ENCODE measurements around the gene MAP3K4.

Gene MAP3K4

DNA sequence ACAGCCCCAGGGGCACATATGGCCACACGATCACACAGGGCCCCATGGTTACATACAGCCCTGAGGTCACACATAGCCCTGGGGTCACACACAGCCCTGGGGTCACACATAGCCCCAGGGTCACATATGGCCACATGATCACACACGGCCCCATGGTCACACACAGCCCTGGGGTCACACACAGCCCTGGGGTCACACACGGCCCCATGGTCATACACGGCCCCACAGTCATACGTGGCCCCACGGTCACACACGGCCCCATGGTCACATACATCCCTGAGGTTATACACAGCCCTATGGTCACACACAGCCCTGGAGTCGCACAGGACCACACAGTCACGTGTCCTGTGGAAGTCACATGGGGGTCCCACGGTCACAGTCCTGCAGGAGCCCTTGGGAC is 162.2 kb downstream of the MAP3K4 start:
- FAIRE-seq (no peak), DNase-seq (ENCODE audit: insufficient read length, low spot score) (no peak)
- TF ChIP-seq POU2F2 (IDR thresholded peaks at IDR 0.05; ENCODE audit: low read depth, low read length), result no peak
- TF ChIP-seq POLR2AphosphoS5 (IDR thresholded peaks at IDR 0.05; ENCODE audit: low read depth, low read length), result no peak
- TF ChIP-seq PAX5 (IDR thresholded peaks at IDR 0.05; ENCODE audit: insufficient read depth, low read length, severe bottlenecking), result no peak
- TF ChIP-seq TAF1 (IDR thresholded peaks at IDR 0.05; ENCODE audit: low read depth, low read length), result no peak
- no peak for TF ChIP-seq SPI1 (IDR thresholded peaks at IDR 0.05; ENCODE audit: low read depth, low read length)
- no peak for TF ChIP-seq POLR2A (IDR thresholded peaks at IDR 0.05; ENCODE audit: low read depth, low read length)

DNA sequence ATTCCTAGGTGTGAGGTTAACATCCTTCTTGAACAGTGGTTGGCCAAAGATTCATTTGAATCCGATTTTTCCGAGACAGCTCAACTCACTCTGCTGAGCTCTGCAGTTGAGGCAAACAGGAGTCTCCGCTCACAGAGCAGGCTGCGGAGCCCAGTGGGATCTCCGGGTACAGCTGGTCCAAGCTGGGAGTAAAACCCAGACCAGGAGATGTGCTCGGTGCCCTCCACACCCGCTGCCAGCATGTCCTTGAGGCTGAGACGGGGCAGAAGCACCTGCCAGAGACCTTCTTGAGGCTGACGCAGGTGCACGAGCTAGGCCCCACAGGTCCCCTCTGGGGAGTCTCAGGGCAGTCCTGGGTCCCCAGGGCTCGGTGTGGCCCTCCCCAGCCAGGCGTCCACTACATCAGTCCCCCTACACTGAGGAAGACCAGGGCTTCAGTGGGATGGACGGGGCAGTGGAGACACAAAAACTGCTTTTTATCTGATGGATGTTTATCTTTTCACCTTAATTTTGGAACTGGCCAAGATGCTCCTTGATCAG is 163.3 kb downstream of the MAP3K4 start:
- no peak for FAIRE-seq
- TF ChIP-seq PAX5 (IDR thresholded peaks at IDR 0.05; ENCODE audit: insufficient read depth, low read length, severe bottlenecking) (no peak), SPI1 (IDR thresholded peaks at IDR 0.05; ENCODE audit: low read depth, low read length) (no peak), TAF1 (IDR thresholded peaks at IDR 0.05; ENCODE audit: low read depth, low read length) (no peak), POLR2A (IDR thresholded peaks at IDR 0.05; ENCODE audit: low read depth, low read length) (no peak), POLR2AphosphoS5 (IDR thresholded peaks at IDR 0.05; ENCODE audit: low read depth, low read length) (no peak), POU2F2 (IDR thresholded peaks at IDR 0.05; ENCODE audit: low read depth, low read length) (no peak)
- DNase-seq (ENCODE audit: insufficient read length, low spot score), result no peak

DNA sequence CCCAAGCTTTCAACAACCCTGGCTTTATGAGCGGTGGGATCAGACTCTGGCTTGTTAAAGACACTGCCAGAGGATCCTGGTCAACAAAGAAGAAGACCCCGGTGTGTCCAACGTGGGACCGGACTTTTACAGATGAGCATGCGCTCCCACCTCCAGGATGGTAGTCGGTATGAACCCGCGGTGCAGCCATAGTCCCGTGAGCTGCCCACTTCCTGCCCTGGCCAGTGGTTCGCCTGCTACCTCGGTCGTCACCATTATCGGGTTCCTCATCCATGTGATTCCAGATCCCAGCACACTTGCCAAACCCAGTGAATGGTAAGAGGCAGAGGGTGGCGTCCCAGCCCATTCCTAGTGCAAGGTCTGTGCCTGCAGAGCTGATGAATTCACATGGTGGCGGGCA is 169.6 kb downstream of the MAP3K4 start:
- FAIRE-seq (no peak), DNase-seq (ENCODE audit: insufficient read length, low spot score) (no peak)
- TF ChIP-seq TAF1 (IDR thresholded peaks at IDR 0.05; ENCODE audit: low read depth, low read length), result no peak
- TF ChIP-seq SPI1 (IDR thresholded peaks at IDR 0.05; ENCODE audit: low read depth, low read length), result no peak
- TF ChIP-seq POLR2AphosphoS5 (IDR thresholded peaks at IDR 0.05; ENCODE audit: low read depth, low read length), result no peak

DNA sequence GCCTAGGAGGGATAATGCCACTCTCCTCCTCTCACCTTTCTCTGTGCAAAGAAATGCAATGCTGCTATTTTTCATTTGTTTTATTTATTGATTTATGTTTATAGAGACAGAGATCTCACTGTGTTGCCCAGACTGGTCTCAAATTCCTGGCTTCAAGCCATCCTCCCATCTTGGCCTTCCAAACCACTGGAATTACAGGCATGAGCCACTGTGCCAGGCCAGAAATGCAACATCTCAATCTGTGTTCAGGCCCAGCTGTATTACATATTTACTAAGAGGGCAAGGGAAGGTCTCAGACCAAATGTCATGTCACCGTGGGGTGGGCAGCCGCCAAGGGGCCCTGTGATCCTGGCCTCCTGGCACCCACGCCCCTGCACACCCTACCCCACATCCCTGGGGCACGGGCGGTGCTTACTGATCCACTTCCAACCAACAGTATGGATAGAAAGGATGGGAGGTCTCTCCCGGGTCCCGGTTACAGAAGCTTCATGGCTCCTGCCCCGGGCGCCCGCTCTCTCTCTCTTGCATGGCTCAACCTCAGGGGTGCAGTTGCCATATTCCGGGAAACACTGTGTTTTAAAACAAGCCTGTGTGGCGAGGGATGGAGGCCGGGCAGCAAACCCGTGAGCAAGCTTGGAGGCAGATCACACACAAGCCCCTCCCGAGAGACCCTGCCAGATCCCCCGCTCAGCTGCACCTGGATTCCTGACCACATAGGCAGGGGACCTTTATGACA is 170.5 kb downstream of the MAP3K4 start:
- TF ChIP-seq TAF1 (IDR thresholded peaks at IDR 0.05; ENCODE audit: low read depth, low read length), result no peak
- TF ChIP-seq SPI1 (IDR thresholded peaks at IDR 0.05; ENCODE audit: low read depth, low read length), result no peak
- no peak for TF ChIP-seq POLR2A (IDR thresholded peaks at IDR 0.05; ENCODE audit: low read depth, low read length)
- TF ChIP-seq POLR2AphosphoS5 (IDR thresholded peaks at IDR 0.05; ENCODE audit: low read depth, low read length), result no peak
- no peak for TF ChIP-seq PAX5 (IDR thresholded peaks at IDR 0.05; ENCODE audit: insufficient read depth, low read length, severe bottlenecking)
- no peak for TF ChIP-seq POU2F2 (IDR thresholded peaks at IDR 0.05; ENCODE audit: low read depth, low read length)
- DNase-seq (ENCODE audit: insufficient read length, low spot score) (no peak), FAIRE-seq (no peak)

DNA sequence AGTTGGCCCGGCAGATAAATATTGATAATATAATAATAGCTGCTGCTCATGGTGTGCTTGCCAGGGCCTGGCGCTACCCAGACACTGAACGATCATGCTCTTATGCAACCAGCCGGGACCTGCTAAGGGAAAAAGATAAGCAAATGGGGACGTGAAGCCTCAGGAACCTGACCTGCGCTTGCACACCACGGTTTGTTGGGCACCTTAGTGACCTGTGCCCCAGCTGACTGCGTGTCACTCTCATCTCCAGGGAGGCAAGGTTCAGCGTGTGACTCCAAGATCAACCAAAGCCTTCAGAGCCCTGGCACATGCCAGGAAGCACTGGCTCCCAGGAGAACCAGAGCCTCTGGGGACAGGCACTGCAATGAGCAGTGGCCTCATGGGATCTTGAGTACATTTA is 171.2 kb downstream of the MAP3K4 start:
- DNase-seq (ENCODE audit: insufficient read length, low spot score), result no peak
- TF ChIP-seq TAF1 (IDR thresholded peaks at IDR 0.05; ENCODE audit: low read depth, low read length) (no peak), POU2F2 (IDR thresholded peaks at IDR 0.05; ENCODE audit: low read depth, low read length) (no peak), POLR2A (IDR thresholded peaks at IDR 0.05; ENCODE audit: low read depth, low read length) (no peak), SPI1 (IDR thresholded peaks at IDR 0.05; ENCODE audit: low read depth, low read length) (no peak), PAX5 (IDR thresholded peaks at IDR 0.05; ENCODE audit: insufficient read depth, low read length, severe bottlenecking) (no peak), POLR2AphosphoS5 (IDR thresholded peaks at IDR 0.05; ENCODE audit: low read depth, low read length) (no peak)
- no peak for FAIRE-seq

DNA sequence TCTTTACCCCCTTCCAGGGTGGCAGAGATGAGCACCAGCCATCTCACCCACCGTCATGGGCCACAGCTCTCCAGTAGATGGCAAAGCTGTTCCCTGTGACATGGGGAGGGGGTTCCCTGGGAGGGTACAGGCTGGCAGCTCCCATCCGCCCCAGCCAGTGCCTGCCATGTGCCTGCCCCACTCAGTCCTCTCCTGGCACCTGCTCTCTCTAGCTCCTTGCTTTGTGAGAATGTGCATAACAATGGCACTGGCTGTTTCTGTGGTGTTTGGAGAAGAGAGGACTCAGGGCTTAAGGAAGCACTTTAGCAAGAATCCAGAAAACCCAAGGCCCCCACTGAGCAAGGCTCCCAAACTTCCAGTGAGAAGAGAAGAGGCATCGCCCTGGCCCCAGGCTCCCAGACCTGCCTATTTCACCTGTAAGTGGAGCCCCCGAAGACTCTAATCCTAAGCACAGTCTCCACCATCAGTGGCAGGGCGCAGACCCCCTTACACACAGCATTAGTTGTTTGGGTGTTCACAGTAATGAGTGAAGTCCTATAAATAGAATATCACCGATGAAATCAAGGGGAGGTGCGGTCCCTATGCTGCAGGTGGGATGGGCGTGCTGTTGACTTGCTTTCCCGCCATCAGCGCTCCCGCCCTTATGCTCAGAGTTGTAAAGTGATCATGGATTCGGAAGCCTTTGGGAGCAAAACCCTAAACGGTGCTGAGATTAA is 172.1 kb downstream of the MAP3K4 start:
- no peak for DNase-seq (ENCODE audit: insufficient read length, low spot score)
- no peak for FAIRE-seq
- TF ChIP-seq SPI1 (IDR thresholded peaks at IDR 0.05; ENCODE audit: low read depth, low read length) (no peak), PAX5 (IDR thresholded peaks at IDR 0.05; ENCODE audit: insufficient read depth, low read length, severe bottlenecking) (no peak), POLR2A (IDR thresholded peaks at IDR 0.05; ENCODE audit: low read depth, low read length) (no peak), TAF1 (IDR thresholded peaks at IDR 0.05; ENCODE audit: low read depth, low read length) (no peak), POU2F2 (IDR thresholded peaks at IDR 0.05; ENCODE audit: low read depth, low read length) (no peak), POLR2AphosphoS5 (IDR thresholded peaks at IDR 0.05; ENCODE audit: low read depth, low read length) (no peak)

DNA sequence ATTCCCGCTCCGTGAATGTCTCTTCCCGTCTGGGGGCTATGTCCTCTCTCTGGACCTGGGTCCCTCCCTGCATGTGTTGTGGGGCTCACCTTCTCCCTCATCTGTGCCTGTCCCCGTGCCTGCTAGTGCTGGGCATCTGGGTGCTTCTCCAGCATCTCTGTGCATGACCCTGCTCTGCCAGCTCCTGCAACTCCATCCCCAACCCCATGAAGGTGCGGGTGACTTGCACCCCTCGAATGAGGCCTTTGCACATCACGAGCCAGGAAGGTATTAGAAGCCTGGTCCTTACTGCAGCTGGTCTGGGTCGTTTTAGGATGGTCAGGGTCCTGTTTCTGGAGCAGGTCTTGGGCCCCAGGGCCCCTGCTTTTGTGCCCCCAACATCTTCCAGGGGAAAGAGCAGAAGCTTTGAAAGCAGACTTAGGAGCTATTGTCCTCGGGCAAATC is 172.6 kb downstream of the MAP3K4 start:
- FAIRE-seq (no peak), DNase-seq (ENCODE audit: insufficient read length, low spot score) (no peak)
- TF ChIP-seq POLR2AphosphoS5 (IDR thresholded peaks at IDR 0.05; ENCODE audit: low read depth, low read length) (no peak), TAF1 (IDR thresholded peaks at IDR 0.05; ENCODE audit: low read depth, low read length) (no peak), POU2F2 (IDR thresholded peaks at IDR 0.05; ENCODE audit: low read depth, low read length) (no peak), PAX5 (IDR thresholded peaks at IDR 0.05; ENCODE audit: insufficient read depth, low read length, severe bottlenecking) (no peak), SPI1 (IDR thresholded peaks at IDR 0.05; ENCODE audit: low read depth, low read length) (no peak)

DNA sequence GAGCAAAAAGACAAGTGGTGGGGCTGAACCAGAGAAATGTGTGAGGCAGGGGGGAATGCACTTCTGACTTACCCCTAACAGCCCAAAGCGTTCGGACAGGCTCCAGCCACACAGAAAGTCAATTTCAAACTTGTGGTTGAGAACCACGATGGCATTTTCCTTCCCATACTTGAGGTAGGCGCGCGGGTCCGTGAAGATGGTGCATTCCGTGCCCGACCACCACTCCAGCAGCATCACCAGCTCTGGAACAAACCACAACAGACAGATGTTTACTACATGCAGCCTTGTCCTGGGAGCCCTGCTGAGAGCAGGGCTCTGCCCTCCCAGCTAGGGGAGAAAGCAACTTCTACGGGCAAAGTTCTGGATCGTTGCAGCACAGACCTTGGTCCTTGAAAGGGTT is 174.6 kb downstream of the MAP3K4 start:
- DNase-seq (ENCODE audit: insufficient read length, low spot score) (no peak), FAIRE-seq (no peak)
- TF ChIP-seq TAF1 (IDR thresholded peaks at IDR 0.05; ENCODE audit: low read depth, low read length) (no peak), PAX5 (IDR thresholded peaks at IDR 0.05; ENCODE audit: insufficient read depth, low read length, severe bottlenecking) (no peak), POLR2AphosphoS5 (IDR thresholded peaks at IDR 0.05; ENCODE audit: low read depth, low read length) (no peak), POU2F2 (IDR thresholded peaks at IDR 0.05; ENCODE audit: low read depth, low read length) (no peak), POLR2A (IDR thresholded peaks at IDR 0.05; ENCODE audit: low read depth, low read length) (no peak), SPI1 (IDR thresholded peaks at IDR 0.05; ENCODE audit: low read depth, low read length) (no peak)

DNA sequence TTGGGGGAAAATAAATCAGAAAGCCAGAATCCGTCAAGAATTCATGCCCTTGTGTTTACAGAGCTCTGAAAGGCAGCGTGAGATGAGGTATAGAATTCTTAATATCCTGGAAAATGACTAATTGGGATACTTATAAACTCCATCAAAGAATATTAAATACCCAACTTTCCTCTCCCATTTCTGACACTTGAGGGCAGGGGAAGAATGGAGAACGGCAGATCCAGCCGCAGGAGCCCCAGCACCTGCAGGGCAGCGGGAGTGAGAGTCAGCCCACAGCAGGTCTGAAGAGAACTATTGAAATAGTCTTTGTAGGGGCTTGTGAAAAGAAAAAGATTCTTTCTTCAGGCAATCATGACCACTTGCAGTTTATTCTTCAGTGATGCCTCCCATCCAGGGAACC is 175.1 kb downstream of the MAP3K4 start:
- no peak for FAIRE-seq
- TF ChIP-seq SPI1 (IDR thresholded peaks at IDR 0.05; ENCODE audit: low read depth, low read length), result no peak
- no peak for TF ChIP-seq POLR2A (IDR thresholded peaks at IDR 0.05; ENCODE audit: low read depth, low read length)
- TF ChIP-seq POU2F2 (IDR thresholded peaks at IDR 0.05; ENCODE audit: low read depth, low read length), result no peak
- TF ChIP-seq PAX5 (IDR thresholded peaks at IDR 0.05; ENCODE audit: insufficient read depth, low read length, severe bottlenecking), result no peak
- TF ChIP-seq TAF1 (IDR thresholded peaks at IDR 0.05; ENCODE audit: low read depth, low read length), result no peak
- TF ChIP-seq POLR2AphosphoS5 (IDR thresholded peaks at IDR 0.05; ENCODE audit: low read depth, low read length), result no peak

More for the DNA sequence above, 175.1 kb downstream of the MAP3K4 start:
- DNase-seq (ENCODE audit: insufficient read length, low spot score), result no peak
